Left ventricle myocardium inferior (tissue), 1 donor: Measurements from ENCODE around the gene TCF7L2. TPM values are rescaled to one million over a fixed set of nuclear protein-coding genes. Genes with fewer than 3 reads are reported as not detected.

Source experiments
- DNase-seq: peaks from one replicate; pipeline ENCODE4 v3.0.0-alpha.2; 2020
- H3K27ac ChIP-seq: fragments of 200-600 bp; replicated peaks from 2 replicates; pipeline ENCODE4 v1.8.0; 2021
- H3K27me3 ChIP-seq: fragments of 200-600 bp; 2 replicates; pipeline ENCODE4 v1.8.0; 2021; ENCODE audit warnings: low read depth
- H3K36me3 ChIP-seq: fragments of 200-600 bp; 2 replicates; pipeline ENCODE4 v1.8.0; 2021
- H3K4me1 ChIP-seq: fragments of 200-600 bp; 2 replicates; pipeline ENCODE4 v1.8.0; 2021
- H3K4me3 ChIP-seq: fragments of 200-600 bp; 2 replicates; pipeline ENCODE4 v1.8.0; 2021; ENCODE audit warnings: mild to moderate bottlenecking, moderate library complexity
- H3K9me3 ChIP-seq: fragments of 200-600 bp; replicated peaks from 2 replicates; pipeline ENCODE4 v1.8.0; 2021
- CTCF ChIP-seq: fragments of 200-600 bp; IDR thresholded peaks from 2 replicates; pipeline ENCODE4 v1.8.0; 2021; ENCODE audit warnings: antibody characterized with exemption, mild to moderate bottlenecking, borderline replicate concordance
- intact Hi-C: fragments of 100-400 bp; cut with micrococcal nuclease; formaldehyde crosslinking; loops from one replicate; pipeline ENCODE4 v1.11.0; 2022
- total RNA-seq: library from RNA; stranded (reverse); fragmentation: NEBNext Ultra II Directional; extraction: Animal tissue kit (Norgen Biotek cat#: 25700); gene quantifications from one replicate; pipeline ENCODE4 v1.2.1, GENCODE V29; 2021
- donor health status: DM: no; HTN: yes; CAD: no; lungs with severe emphysema.

Gene TCF7L2
- total RNA-seq, 1 donor from 2014 or later, result 8.9 TPM

DNA sequence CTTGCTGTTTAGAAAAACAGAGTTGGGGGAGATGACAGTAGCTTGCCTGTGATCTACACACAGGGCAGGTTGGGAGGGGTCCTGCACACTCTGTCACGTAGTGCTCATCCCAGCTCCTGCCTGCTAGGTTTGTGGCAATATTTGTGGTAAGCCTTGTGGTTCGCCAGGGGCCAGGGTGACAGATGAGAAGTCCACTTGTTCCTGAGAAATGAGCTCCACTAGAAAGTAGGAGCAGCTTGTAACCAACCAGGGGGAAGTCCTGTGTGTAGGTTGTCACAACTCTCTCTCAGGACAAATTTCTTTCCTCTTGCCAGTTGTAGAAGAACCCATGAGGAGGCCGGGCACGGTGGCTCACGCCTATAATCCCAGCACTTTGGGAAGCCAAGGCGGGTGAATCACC lies 147.0 kb downstream of the TCF7L2 start:
- Histone ChIP-seq H3K27me3 (no peaks in the 10 kb centered on the region), H3K4me3 (no peak overlapping the region), H3K4me1 (peaks cover 50% of the 10 kb centered on the region), H3K27ac (peak overlapping the region; percentile 66), H3K36me3 (no peaks in the 10 kb centered on the region), H3K9me3 (no peaks in the 10 kb centered on the region)
- TF ChIP-seq CTCF, result no peak
- no peak for DNase-seq
- intact Hi-C loops, result no loop called here

DNA sequence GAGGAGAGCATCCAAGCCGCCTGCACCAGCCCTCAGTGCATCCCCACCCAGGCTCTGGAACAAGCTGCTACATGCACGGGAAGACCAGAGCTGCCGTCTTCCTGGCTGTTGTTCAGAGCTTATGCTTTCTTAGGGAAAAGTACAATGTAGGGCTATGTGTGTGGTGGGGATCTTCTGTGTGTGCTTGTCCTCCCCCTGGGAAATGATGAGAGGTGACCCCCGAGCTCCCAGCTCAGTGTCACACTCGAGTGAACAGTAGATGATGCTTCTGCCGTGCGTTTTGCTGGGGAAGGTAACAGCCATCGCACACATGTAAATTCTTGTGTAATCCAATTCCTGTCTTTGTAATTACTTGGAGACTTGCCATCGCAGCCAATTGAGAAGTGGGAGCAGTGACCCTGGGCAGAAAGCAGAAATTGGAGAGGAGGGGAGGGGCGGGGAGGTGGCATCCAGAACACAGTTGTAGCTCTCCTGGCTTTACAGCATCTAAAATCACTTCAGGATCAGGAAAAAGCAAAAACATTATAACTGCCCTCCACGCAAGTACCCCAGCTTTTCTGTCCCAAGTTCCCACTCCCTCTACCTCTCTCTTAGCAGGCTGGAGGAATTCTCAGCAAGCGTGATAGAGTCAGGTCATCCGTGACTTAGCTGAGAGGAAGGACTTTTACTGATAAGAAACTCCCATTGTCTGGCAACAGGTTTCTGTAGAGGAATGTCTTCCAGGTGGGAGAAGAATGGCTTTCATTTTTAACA lies 149.6 kb downstream of the TCF7L2 start:
- DNase-seq, result no peak
- Histone ChIP-seq H3K9me3 (no peaks in the 10 kb centered on the region), H3K36me3 (no peaks in the 10 kb centered on the region), H3K4me3 (no peak overlapping the region), H3K27ac (no peak overlapping the region), H3K27me3 (no peaks in the 10 kb centered on the region), H3K4me1 (peaks cover 42% of the 10 kb centered on the region)
- intact Hi-C loops, result no loop called here
- no peak for TF ChIP-seq CTCF

DNA sequence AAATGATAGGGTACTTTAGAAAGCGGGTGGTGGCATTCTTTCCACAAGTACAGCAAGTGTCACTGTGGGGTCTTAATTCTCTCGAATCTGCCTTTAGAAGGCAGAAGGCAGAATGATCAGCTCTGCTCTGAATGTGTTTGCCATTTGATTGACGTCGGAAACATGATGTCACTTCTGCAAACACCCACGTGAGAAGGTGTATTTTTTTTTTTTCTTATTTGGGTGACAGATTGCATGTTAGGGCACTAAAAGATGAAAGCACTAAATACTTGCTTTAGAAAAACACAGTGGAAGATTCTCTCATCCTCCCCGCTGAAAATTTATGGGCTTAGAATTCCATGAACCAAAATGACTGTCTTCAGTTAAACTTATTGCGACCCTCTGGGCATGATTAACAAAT lies 150.2 kb downstream of the TCF7L2 start:
- DNase-seq, result no peak
- H3K36me3 ChIP-seq, result no peaks in the 10 kb centered on the region
- no peak overlapping the region for H3K27ac ChIP-seq
- intact Hi-C loops, result no loop called here
- peaks cover 42% of the 10 kb centered on the region for H3K4me1 ChIP-seq
- H3K4me3 ChIP-seq, result no peak overlapping the region
- no peaks in the 10 kb centered on the region for H3K9me3 ChIP-seq
- no peaks in the 10 kb centered on the region for H3K27me3 ChIP-seq
- TF ChIP-seq CTCF, result no peak

GRCh38 chr10:113103131-113103840 lies 153.2 kb downstream of the TCF7L2 start:
- intact Hi-C loops, result no loop called here
- Histone ChIP-seq H3K4me1 (peaks cover 34% of the 10 kb centered on the region), H3K27me3 (no peaks in the 10 kb centered on the region), H3K4me3 (no peak overlapping the region), H3K27ac (no peak overlapping the region), H3K36me3 (no peaks in the 10 kb centered on the region), H3K9me3 (no peaks in the 10 kb centered on the region)
- no peak for DNase-seq
- TF ChIP-seq CTCF, result no peak

DNA sequence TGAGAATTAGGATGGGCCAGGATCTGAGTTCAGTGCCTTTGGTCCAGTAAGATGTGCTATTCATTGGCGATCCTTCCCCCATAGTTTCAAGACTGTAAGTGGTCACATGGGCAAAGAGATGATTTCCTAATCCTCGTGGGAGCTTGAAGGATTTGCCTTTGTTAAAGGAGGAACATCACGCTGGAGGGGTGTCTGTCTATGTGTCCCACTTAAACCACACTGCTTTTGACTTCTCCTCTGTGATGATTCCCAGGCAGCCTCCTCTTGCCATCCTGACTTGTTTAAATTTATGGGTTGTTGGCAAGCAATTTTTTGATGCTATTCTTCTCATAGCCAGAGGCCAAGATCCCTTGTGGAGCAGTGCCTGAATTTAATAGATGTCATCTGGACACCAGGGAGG lies 154.0 kb downstream of the TCF7L2 start:
- H3K9me3 ChIP-seq, result no peaks in the 10 kb centered on the region
- no peak overlapping the region for H3K4me3 ChIP-seq
- peaks cover 29% of the 10 kb centered on the region for H3K4me1 ChIP-seq
- H3K36me3 ChIP-seq, result no peaks in the 10 kb centered on the region
- intact Hi-C loops, result no loop called here
- no peak for DNase-seq
- no peak for TF ChIP-seq CTCF
- H3K27ac ChIP-seq, result no peak overlapping the region
- no peaks in the 10 kb centered on the region for H3K27me3 ChIP-seq
